Measurements from ENCODE around the gene PHF14. TPM values are rescaled to one million over a fixed set of nuclear protein-coding genes. Genes with fewer than 3 reads are reported as not detected.

Gene PHF14
- total RNA-seq, 1 donor from 2014 or later: 39.3 TPM

- no peak overlapping the region for H3K4me3 Mint-ChIP-seq (ENCODE audit: low read depth)
- DNase-seq (ENCODE audit: low spot score): no peak
- H3K27ac Mint-ChIP-seq: no peak overlapping the region
- intact Hi-C loops (cut with micrococcal nuclease): loop anchor here (1.0 to 5.0 kb wide), 4 partner anchors 61 to 324 kb away; partner anchors contain the start of gene PHF14
- no peaks in the 10 kb centered on the region for H3K36me3 Mint-ChIP-seq (ENCODE audit: low read depth)
- H3K9me3 Mint-ChIP-seq: no peaks in the 10 kb centered on the region
- H3K27me3 Mint-ChIP-seq (ENCODE audit: low read depth): no peaks in the 10 kb centered on the region
- peaks cover 12% of the 10 kb centered on the region for H3K4me1 Mint-ChIP-seq (ENCODE audit: low read depth)
Measured at GRCh38 chr7:11212816-11213215, 239.1 kb downstream of the PHF14 start.

GRCh38 chr7:11213266-11213665, 239.6 kb downstream of the PHF14 start:
- Mint-ChIP-seq H3K9me3 (no peaks in the 10 kb centered on the region), H3K4me1 (ENCODE audit: low read depth) (peaks cover 14% of the 10 kb centered on the region), H3K36me3 (ENCODE audit: low read depth) (no peaks in the 10 kb centered on the region), H3K27ac (no peak overlapping the region), H3K4me3 (ENCODE audit: low read depth) (no peak overlapping the region), H3K27me3 (ENCODE audit: low read depth) (no peaks in the 10 kb centered on the region)
- no peak for DNase-seq (ENCODE audit: low spot score)
- intact Hi-C loops (cut with micrococcal nuclease): loop anchor here (5.0 kb wide), 2 partner anchors 61 to 241 kb away; partner anchors contain the start of gene PHF14

GRCh38 chr7:11216276-11216675, 242.6 kb downstream of the PHF14 start:
- H3K27me3 Mint-ChIP-seq (ENCODE audit: low read depth): no peaks in the 10 kb centered on the region

GRCh38 chr7:11217848-11218565, 244.3 kb downstream of the PHF14 start:
- no peak for DNase-seq (ENCODE audit: low spot score)
- intact Hi-C loops (cut with micrococcal nuclease): no loop called here
- Mint-ChIP-seq H3K4me3 (ENCODE audit: low read depth) (no peak overlapping the region), H3K27ac (no peak overlapping the region), H3K36me3 (ENCODE audit: low read depth) (no peaks in the 10 kb centered on the region), H3K9me3 (no peaks in the 10 kb centered on the region), H3K27me3 (ENCODE audit: low read depth) (peaks cover 6% of the 10 kb centered on the region), H3K4me1 (ENCODE audit: low read depth) (peaks cover 4% of the 10 kb centered on the region)

More at GRCh38 chr7:11216276-11216675, 242.6 kb downstream of the PHF14 start:
- intact Hi-C loops (cut with micrococcal nuclease): no loop called here
- Mint-ChIP-seq H3K27ac (no peak overlapping the region), H3K9me3 (no peaks in the 10 kb centered on the region), H3K4me1 (ENCODE audit: low read depth) (peaks cover 3% of the 10 kb centered on the region), H3K36me3 (ENCODE audit: low read depth) (no peaks in the 10 kb centered on the region), H3K4me3 (ENCODE audit: low read depth) (no peak overlapping the region)
- no peak for DNase-seq (ENCODE audit: low spot score)

Data from activated T-helper 2 cell treated with anti-CD3 and anti-CD28 coated beads, Interferon-gamma antibody, Interleukin-2, Interleukin-4, amounts not matched to agents 10 μg/mL and 5 μg/mL and 100 μg/mL, durations not matched to agents 14 hours and 24 hours and 36 hours (primary cell).